Stimulated activated CD4-positive, alpha-beta T cell treated with anti-CD3 and anti-CD28 coated beads, Interleukin-2, amount 100 ng/mL, for 24 hours (primary cell): ENCODE measurements around the gene SLC25A26.

Source experiments
- DNase-seq, 2 donors: peaks; one replicate each; pipeline ENCODE4 v3.0.0-alpha.2; 2020

SLC25A26 gene

GRCh38 chr3:66227915-66228314 is 7.1 kb downstream of the SLC25A26 start:
- DNase-seq, result no peak

DNA sequence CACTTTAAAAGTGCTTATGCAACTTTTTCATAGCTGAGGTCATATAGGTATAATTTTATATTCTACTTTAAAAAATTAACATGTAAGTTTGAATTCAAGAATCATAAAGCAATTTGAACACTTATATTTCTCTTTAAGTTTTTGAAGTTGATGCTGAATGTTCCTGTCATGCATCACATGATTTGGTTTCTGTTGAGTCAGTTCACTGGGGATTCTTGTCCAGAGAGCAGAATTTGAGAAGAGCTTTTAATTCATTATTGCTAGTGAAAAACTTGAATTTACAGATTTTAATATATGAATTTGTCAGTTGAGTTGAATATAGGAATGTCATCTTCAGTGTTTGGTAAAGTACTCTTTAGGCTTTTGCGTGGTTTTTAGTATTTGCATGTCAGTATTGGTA is 7.9 kb downstream of the SLC25A26 start:
- no peak for DNase-seq

DNA sequence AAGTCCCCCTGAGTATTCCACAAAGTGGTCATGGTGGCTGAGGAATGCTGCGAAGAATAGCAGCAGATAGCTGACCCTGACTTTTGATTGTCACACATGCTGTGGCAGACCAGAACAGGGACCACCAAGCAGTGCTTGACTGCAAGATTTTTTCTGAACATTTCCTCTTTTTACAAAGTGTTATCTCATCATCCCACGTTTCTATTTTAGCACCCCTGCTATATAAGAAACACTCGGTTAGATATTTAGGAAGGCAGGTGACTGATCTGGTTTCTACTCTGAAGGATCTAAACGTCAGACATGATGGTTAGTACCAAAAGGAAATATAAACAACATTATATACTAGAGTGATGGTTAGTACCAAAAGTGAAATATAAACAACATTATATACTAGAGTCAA is 9.1 kb downstream of the SLC25A26 start:
- DNase-seq, result no peak

DNA sequence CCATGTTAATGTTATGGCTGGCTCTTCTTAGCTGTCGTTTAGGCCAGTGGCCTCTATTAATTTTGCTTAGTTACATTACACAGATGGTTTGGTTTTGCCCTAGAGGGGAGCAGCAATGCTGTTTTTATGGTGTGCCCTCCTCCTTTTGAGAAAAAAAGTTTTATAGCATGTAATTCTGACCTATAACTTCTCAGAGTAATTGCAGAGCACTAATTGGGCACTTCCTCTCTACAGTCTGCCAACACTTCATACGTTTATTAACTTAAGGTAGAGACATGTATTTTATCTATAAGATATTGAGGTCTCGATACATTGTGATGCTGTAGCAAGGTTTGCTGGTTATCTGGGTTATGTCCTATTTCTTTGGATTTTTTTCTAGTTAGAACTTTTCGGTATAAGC is 12.2 kb downstream of the SLC25A26 start:
- DNase-seq, result no peak

DNA sequence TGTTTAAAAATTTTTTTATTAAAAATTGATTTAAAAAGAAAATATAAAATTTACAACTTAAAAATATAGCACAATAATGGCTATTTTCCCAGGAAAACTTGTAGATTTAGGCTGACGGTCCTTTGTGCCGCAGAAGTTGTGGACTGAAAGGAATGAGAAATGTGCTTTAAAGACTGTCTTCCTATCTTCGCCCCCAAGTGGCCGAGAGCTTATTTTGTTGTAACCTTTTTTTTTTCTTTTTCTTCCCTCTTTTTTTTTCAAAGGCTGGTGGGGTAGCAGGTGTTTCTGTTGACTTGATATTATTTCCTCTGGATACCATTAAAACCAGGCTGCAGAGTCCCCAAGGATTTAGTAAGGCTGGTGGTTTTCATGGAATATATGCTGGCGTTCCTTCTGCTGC is 15.5 kb downstream of the SLC25A26 start:
- no peak for DNase-seq

DNA sequence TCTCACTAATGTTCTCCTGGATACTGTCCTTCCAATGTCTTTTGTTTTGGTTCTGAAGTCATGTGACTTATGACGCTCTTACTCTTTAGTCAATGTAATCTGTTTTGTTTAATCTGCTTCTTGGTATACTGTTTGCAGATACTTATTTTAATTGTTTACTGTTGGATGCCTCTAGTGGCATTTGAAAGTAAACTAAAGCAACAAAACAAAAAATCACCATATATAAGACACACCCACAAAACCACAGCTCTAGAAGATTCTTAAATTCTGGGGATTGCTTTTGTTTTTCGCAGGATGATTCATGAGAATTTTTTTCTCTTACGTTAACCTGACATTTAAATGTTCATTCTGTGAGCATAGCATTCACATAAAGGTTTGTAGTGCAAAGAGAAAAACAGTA is 16.8 kb downstream of the SLC25A26 start:
- DNase-seq, result no peak

DNA sequence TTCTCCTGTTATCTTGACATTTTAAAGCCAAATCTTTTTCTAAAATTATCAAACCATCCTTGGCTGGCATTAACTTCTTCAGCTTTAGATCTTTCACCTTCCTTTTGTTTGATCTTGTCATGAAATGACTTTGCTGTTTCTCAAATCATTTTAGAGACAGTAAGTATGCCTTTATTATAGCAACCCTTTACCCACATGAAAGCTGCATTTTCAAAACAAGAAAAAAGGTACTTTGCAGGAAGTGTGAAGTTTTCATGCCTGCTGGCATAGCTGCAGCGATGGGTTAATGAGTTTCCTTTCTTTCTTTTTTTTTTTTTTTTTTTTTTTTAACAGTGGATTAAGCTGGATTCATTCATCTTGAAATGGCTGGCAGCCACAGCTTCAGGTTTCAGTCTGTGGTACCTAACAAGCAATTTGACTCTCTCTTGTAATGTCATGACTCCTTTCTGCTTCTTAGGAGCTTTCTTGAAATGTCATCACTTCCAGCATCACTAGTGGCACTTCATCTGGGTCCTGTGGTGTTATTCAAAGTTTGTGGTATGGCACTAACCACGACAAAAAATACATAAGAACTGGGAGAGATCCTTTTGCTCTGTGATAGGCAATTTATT is 18.8 kb downstream of the SLC25A26 start:
- no peak for DNase-seq

GRCh38 chr3:66241466-66241865 is 20.7 kb downstream of the SLC25A26 start:
- no peak for DNase-seq

- DNase-seq, result no peak
Measured at GRCh38 chr3:66242788-66243464, 22.1 kb downstream of the SLC25A26 start.

GRCh38 chr3:66248641-66249040 is 27.8 kb downstream of the SLC25A26 start:
- DNase-seq, result no peak

DNA sequence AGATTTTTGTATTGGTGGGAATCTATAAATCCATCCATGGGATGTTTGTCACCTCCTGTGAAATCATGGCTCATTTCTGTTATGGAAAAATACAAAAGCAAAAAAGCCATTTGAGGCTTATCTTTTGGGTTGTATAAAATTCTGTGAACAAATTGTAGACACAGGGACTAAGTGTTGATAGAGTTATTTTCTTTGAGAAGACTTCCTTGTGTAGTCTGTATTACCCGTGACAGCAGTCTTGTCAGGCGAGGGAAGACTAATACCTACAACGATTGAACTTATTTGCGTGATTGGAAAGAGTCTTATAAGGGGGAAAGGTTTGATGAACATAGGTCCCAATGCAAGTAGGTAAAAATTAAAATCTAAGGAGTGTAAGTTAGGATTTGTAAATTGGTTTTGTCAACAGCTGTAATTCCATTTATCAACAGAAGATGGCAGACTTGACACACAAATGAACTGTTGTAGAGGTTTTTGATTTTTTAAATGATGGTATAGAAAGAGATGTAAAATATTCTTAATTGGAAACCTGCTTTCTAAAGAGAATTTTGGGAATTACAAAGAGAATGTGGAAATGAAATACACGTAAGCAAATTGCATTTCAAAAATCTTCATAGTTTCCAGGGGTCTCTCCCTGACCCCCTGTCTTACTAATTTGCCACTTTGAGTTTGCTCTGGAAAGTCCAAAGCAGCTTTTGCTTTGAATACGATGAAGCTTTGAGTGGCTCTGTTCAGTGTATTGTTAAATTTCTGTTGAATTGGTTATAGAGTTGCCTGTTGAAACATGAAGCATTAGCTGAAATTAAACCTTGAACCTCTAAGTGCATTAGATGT is 33.2 kb downstream of the SLC25A26 start:
- DNase-seq, result no peak

DNA sequence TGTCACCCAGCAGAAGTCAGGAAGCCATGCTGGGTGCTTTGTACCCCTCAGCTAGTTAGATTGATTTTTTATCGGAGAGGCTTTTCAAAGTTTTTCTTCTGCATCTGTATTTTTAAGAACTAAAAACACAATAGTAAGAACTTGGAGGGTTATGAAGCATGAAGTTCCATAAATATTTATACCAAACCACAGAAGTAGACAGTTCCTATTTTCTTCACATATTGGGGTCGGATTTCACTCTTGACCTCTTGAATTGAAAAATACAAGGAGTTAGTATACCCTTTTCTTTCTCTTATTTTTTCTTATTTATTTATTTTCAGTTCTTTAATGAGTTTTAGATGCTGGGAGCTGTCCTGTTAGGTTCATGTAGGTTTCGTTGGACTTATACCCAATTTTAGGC is 35.1 kb downstream of the SLC25A26 start:
- DNase-seq, result no peak

DNA sequence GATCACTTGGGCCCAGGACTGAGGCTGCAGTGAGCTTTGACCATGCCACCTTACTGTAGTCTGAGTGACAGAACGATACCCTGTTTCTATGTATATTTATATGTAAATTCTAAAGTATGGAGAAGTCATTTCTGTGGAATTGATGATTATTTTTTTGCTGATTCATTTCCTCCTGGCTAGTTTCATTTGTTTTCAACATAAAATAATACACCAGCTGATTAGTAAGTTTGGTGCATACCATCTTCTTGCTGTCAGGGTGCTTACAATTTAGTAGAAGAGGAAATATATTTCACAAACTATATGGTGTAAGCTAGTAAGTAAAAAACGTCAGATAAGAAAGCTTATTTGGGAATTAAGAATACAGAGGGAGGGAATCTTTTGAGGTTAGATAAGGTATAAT is 36.0 kb downstream of the SLC25A26 start:
- no peak for DNase-seq

DNA sequence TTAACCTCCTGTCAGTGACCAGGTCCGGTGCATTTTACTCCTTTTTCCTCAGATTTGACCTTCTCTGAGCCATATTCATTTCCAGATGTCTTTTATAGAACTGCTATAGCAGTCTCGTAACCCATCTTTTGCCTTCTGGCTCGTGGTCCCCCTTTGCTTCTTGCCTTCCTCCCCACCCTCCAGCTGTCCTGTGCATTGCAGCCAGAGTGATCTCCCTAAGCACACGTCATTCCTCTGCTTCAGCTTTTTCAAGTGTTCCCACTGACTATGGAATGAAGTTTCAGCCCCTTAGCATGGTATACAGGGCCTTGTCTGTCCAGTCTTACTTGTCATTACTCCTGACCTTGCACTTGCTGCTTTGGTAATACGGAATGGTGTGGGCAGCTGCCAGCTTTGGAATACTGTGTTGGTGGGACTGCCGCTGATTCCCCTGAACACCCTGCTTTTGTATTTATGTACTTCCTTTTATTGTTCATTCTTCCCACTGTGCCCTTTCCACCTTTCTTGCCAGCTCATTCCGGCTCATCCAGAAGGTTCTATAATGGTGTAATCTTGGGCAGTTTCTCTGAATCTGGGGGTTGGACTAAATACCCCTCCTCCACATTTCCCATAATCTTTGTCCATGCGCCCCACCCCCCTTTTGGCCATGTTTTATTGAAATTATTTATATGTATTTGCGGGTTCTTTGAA is 38.9 kb downstream of the SLC25A26 start:
- no peak for DNase-seq

GRCh38 chr3:66260431-66260830 is 39.6 kb downstream of the SLC25A26 start:
- no peak for DNase-seq

DNA sequence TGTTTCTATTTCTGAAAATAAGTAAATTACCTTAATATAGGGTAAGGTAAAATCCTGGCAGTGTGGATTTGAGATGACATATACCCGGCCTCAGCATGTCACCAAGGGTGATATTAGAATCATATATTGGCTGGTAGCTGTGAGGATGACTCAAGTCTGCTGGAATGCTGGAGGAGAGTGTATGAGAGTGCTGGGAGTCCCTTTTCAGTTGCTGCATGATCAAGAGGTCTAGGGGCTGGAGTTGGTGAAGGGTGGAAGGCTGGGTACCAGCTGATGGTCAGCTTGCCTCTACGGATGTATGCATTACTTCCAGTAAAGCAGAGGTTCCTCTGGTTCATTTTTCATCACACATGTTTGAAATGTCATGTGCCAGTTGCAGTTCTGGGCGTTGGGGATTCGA is 40.6 kb downstream of the SLC25A26 start:
- no peak for DNase-seq

DNA sequence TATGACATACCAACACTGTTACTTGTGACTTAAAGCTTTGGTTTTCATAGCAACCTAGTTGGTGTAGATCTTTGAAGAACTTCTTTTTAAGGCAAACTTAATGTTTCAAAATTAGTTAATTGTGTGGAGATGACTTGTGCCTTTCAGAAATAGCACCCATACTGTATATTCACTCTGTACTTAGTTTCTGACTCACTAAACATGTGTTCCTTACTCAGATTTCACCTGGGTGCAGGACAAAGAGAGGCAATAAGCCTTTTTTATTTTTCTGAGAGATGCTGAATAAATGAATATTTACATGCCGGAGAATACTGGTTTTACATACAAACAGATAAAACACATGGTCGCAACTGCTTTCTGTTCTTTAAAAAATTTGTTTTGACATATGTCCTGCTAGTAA is 44.8 kb downstream of the SLC25A26 start:
- DNase-seq, result no peak

- DNase-seq, result no peak
Measured at GRCh38 chr3:66266551-66266950, 45.8 kb downstream of the SLC25A26 start.

DNA sequence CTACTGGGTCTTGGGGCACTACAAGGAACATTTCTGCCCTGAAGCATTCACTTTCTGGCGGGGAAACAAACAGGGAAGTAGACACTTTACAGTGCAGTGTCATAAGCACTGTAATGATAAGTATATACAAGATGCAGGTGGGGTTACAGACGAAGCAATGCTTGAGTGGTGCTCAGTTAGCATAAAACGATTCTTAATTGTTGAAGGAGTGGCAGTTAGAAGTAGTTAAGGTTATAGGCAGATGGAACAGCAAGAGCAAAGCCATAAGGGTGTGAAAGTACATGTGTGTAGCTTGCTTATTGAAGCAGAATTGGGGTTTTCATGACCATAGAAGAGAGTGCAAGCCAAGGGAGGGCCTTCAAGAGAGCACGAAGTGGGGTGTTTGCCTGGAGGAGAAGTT is 46.2 kb downstream of the SLC25A26 start:
- no peak for DNase-seq

DNA sequence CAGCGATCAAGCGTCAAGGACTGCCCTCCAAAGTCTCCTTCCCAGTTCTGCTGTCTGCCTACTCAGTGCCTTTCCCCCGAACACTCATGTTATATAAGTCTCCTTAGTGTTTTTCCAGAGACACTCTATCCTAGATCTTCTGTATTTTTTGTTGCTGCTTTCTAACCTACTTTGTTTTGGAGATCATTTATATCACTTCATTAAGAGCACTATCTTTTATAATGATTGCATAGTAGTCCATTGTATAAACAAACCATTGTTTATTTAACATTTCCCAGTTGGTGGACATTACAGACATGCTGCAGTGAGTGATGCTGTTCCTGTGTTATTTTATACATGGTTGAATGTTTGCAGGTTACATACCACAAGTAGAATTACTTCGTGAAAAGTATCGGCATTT is 47.1 kb downstream of the SLC25A26 start:
- DNase-seq, result no peak

GRCh38 chr3:66268864-66269263 is 48.1 kb downstream of the SLC25A26 start:
- DNase-seq, result no peak

GRCh38 chr3:66269411-66269810 is 48.6 kb downstream of the SLC25A26 start:
- no peak for DNase-seq

DNA sequence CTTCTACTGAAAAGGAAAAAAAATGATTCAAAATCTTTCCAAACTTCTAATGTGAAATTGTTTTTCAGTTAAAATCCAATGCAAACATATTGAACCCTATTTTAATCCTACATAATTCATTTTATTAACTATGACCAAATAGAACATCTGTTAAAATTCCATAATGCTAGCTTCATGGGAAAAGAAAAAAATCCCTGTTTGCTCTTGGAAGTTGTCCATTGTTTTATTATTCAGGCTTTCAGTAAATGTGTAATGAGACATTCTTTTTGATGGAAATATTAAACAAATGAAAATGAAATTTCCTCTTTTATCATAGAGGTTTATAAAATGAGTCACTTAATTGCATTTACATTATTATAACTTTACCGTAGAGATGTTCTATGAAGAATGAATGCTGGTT is 49.5 kb downstream of the SLC25A26 start:
- no peak for DNase-seq

DNA sequence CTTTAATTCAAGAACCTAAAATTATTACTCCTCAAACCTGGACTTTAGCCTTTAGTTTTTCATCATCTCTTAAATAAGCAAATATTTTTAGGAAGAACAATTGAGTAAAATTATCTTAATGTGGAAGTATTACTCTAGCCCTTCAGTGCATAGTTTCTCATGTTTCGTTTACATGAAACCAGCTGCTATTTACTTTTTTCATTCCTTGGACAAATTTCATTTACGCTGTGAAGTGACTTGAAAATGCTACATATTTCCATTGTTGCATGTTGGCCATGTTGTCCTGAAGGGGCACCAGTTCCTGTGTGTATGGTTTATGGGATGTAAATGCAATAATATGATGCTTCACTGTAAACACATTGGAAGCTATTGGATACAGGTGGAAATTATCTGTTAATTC is 49.9 kb downstream of the SLC25A26 start:
- DNase-seq, result no peak
